GM12878 (cell line): ENCODE data around the gene CCSER1. TPM values are rescaled to one million over a fixed set of nuclear protein-coding genes. Genes with fewer than 3 reads are reported as not detected.

ENCODE experiments used
- ATAC-seq: fragments of 200-7000 bp; cut with Tn5 transposase; 3 replicates; pipeline ENCODE4 v1.9.1; 2020; ENCODE audit warnings: mild to moderate bottlenecking, moderate library complexity
- BruUV-seq: library from RNA; stranded (reverse); fragments of 400-500 nt; replicated peaks from 2 replicates; lab custom pipeline; 2021; lab: Mats Ljungman, UMichigan
- CTCF ChIA-PET: fragments of 300-600 bp; sonication (Branson Sonifier 250); formaldehyde crosslinking; extraction: SDS; loops from one replicate; lab custom pipeline; 2021; ENCODE audit warnings: inconsistent platforms; lab: Yijun Ruan, JAX
- POLR2A ChIA-PET: fragments of 350-600 bp; formaldehyde crosslinking; extraction: SDS; loops from one replicate; lab custom pipeline; 2021; ENCODE audit warnings: inconsistent platforms; lab: Charles Lee
- RAD21 ChIA-PET: fragments of 300-600 bp; sonication (Branson Sonifier 250); formaldehyde crosslinking; loops from one replicate; lab custom pipeline; 2023; ENCODE audit warnings: antibody characterized with exemption; ENCODE audit not compliant: unreplicated experiment; lab: Charles Lee
- SMC1A ChIA-PET: fragments of 300-600 bp; sonication (Branson Sonifier 250); formaldehyde crosslinking; loops from one replicate; lab custom pipeline; 2023; ENCODE audit not compliant: unreplicated experiment, uncharacterized antibody; lab: Charles Lee
- DNase-seq: peaks from one replicate; pipeline ENCODE4 v3.0.0-alpha.2; 2011; ENCODE audit warnings: low read depth, low spot score
- FAIRE-seq: peaks from 3 replicates; lab custom pipeline; 2011; peaks lifted over from hg19 to GRCh38; lab: Jason Lieb, UNC
- H2AFZ ChIP-seq: 2 replicates; pipeline ENCODE4 v1.6.0; 2011; ENCODE audit warnings: low read depth, low read length, control low read depth; ENCODE audit not compliant: control insufficient read depth
- H3K27ac ChIP-seq: 2 replicates; pipeline ENCODE4 v1.5.1; 2011; ENCODE audit warnings: control low read depth; ENCODE audit not compliant: control insufficient read depth, insufficient read depth
- H3K27me3 ChIP-seq, 2 experiments: replicated peaks in 1 of 2; 2 replicates each; pipeline versions ENCODE4 v1.6.0 to v1.6.1; 2011; ENCODE audit warnings: low read length in 1 of 2; ENCODE audit not compliant: control insufficient read depth in 2 of 2, insufficient read depth in 2 of 2
- H3K36me3 ChIP-seq, 2 experiments: 2 replicates each; pipeline ENCODE4 v1.5.1; 2011; ENCODE audit warnings: low read length in 1 of 2; ENCODE audit not compliant: control insufficient read depth in 2 of 2, insufficient read depth in 2 of 2
- H3K4me1 ChIP-seq: 2 replicates; pipeline ENCODE4 v1.6.1; 2011; ENCODE audit warnings: mild to moderate bottlenecking, low read length, moderate library complexity, mixed read lengths; ENCODE audit not compliant: control insufficient read depth, insufficient read depth
- H3K4me2 ChIP-seq: 2 replicates; pipeline ENCODE4 v1.6.0; 2011; ENCODE audit warnings: control low read depth; ENCODE audit not compliant: control insufficient read depth, insufficient read depth
- H3K4me3 ChIP-seq: fragments of 200-600 bp; sonication (generic); 2 replicates; pipeline ENCODE4 v1.5.1; 2016
- H3K79me2 ChIP-seq: 2 replicates; pipeline ENCODE4 v1.6.0; 2011; ENCODE audit warnings: low read length; ENCODE audit not compliant: control insufficient read depth, insufficient read depth
- H3K9ac ChIP-seq: 2 replicates; pipeline ENCODE4 v1.8.0; 2011; ENCODE audit warnings: low read length, control low read depth, mixed read lengths; ENCODE audit not compliant: control insufficient read depth, insufficient read depth
- H3K9me3 ChIP-seq: replicated peaks from 3 replicates; pipeline ENCODE4 v1.5.1; 2011; ENCODE audit warnings: mild to moderate bottlenecking, low read length; ENCODE audit not compliant: control insufficient read depth, insufficient read depth
- H4K20me1 ChIP-seq: 2 replicates; pipeline ENCODE4 v1.6.0; 2011; ENCODE audit not compliant: control insufficient read depth, insufficient read depth
- ATF7 ChIP-seq: fragments of 450-650 bp; IDR thresholded peaks from 2 replicates; pipeline ENCODE4 v1.6.1; 2016; ENCODE audit warnings: low read depth, mild to moderate bottlenecking
- BCL11A ChIP-seq: IDR thresholded peaks from 2 replicates; pipeline ENCODE4 v1.6.1; 2011; ENCODE audit warnings: low read depth, low read length
- CBFB ChIP-seq: IDR thresholded peaks from 2 replicates; pipeline ENCODE4 v1.6.1; 2016; ENCODE audit warnings: antibody characterized with exemption, low read depth
- E4F1 ChIP-seq: fragments of 450-650 bp; IDR thresholded peaks from 2 replicates; pipeline ENCODE4 v1.6.1; 2018; ENCODE audit warnings: borderline replicate concordance, mild to moderate bottlenecking; ENCODE audit not compliant: partially characterized antibody
- FOS ChIP-seq: IDR thresholded peaks from 3 replicates; pipeline ENCODE4 v1.6.1; 2011; ENCODE audit warnings: borderline replicate concordance; ENCODE audit not compliant: insufficient read length; ENCODE audit errors: extremely low read depth
- IKZF1 ChIP-seq: fragments of 450-650 bp; conservative IDR thresholded peaks from 2 replicates; pipeline ENCODE4 v1.6.1; 2017; ENCODE audit warnings: antibody characterized with exemption, mild to moderate bottlenecking
- KAT2A ChIP-seq: conservative IDR thresholded peaks from 2 replicates; pipeline ENCODE4 v1.6.1; 2011; ENCODE audit warnings: low read depth, low read length; ENCODE audit not compliant: control insufficient read depth
- NFXL1 ChIP-seq: fragments of 450-650 bp; IDR thresholded peaks from 2 replicates; pipeline ENCODE4 v1.6.1; 2017; ENCODE audit warnings: antibody characterized with exemption, mild to moderate bottlenecking, borderline replicate concordance
- RAD51 ChIP-seq: fragments of 450-650 bp; IDR thresholded peaks from 2 replicates; pipeline ENCODE4 v1.6.1; 2016; ENCODE audit warnings: moderate library complexity, mild to moderate bottlenecking, inconsistent platforms
- RCOR1 ChIP-seq: conservative IDR thresholded peaks from 2 replicates; pipeline ENCODE4 v1.6.1; 2012; ENCODE audit warnings: low read depth, low read length, improper control_type of control experiment
- SIN3A ChIP-seq: IDR thresholded peaks from 2 replicates; pipeline ENCODE4 v1.6.1; 2012; ENCODE audit warnings: low read depth, low read length, improper control_type of control experiment
- USF2 ChIP-seq: IDR thresholded peaks from 2 replicates; pipeline ENCODE4 v1.6.1; 2011; ENCODE audit warnings: low read depth, low read length, improper control_type of control experiment, borderline replicate concordance
- ZBTB11 ChIP-seq: fragments of 450-650 bp; formaldehyde crosslinking; IDR thresholded peaks from 2 replicates; pipeline ENCODE4 v1.5.0; 2022; ENCODE audit warnings: mild to moderate bottlenecking, missing genetic modification characterization
- ZBTB40 ChIP-seq: fragments of 450-650 bp; IDR thresholded peaks from 2 replicates; pipeline ENCODE4 v1.6.1; 2016; ENCODE audit warnings: mild to moderate bottlenecking, moderate library complexity, borderline replicate concordance
- WGBS: methylation state at CpG from one replicate; pipeline ENCODE4 v1.1.6; 2016; ENCODE audit warnings: low lambda C conversion rate; ENCODE audit not compliant: insufficient replicate concordance, insufficient coverage; ENCODE audit errors: missing lambda C conversion rate; 5-methylcytosine and 5-hydroxymethylcytosine counted together
- in situ Hi-C: fragments of 300-500 bp; cut with MboI; formaldehyde crosslinking; loops from 9 replicates; pipeline ENCODE4 v1.14.3; 2018; ENCODE audit warnings: mixed read lengths
- intact Hi-C: fragments of 100-400 bp; cut with micrococcal nuclease; formaldehyde crosslinking; loops from one replicate; pipeline ENCODE4 v1.14.2; 2022; ENCODE audit not compliant: unreplicated experiment
- polyA plus RNA-seq, 11 experiments: library from polyadenylated mRNA; depleted of rRNA in 4 of 11; unstranded in 6 of 11; stranded (reverse) in 5 of 11; fragments of >200 nt; fragmentation: Nextera tagmentation in 4 of 11; fragmentation: Illumina TruSeq in 1 of 11; extraction: Ambion mirVana in 4 of 11; extraction: Trizol in 1 of 11; gene quantifications; 1 replicate in 1 of 11; 2 replicates in 10 of 11; pipeline versions ENCODE4 v1.2.1 to v1.2.3, GENCODE V29; 2011 to 2016; ENCODE audit warnings: inconsistent platforms in 2 of 11, missing spikeins in 2 of 11, low read depth in 1 of 11
- total RNA-seq, 4 experiments: library from RNA; depleted of rRNA in 3 of 4; stranded (reverse); fragments of >200 nt in 3 of 4; fragmentation: Illumina TruSeq in 1 of 4; extraction: Trizol in 1 of 4; gene quantifications; 2 replicates each; pipeline versions ENCODE4 v1.2.1 to v1.2.3, GENCODE V29; 2013 to 2021

Gene CCSER1
- total and polyA plus RNA-seq, 10 of the 15 experiments (the other 5 are each of a cell fraction or from before 2014, with no cell fraction given) = 0.22 to 2.7 (median 1.0) TPM

GRCh38 chr4:90544532-90545045 is 417.4 kb downstream of the CCSER1 start:
- in situ Hi-C loops = no loop called here
- ChIA-PET CTCF (interaction anchor here (0.6 kb wide), 1 partner anchor 569 kb away, joined by 3 read pairs; no protein-coding TSS in a partner anchor), RAD21 (no interaction called here)
- TF ChIP-seq CBFB (no peak), RCOR1 (no peak), KAT2A (no peak), ZBTB40 (no peak), BCL11A (no peak), NFXL1 (no peak), FOS (no peak), SIN3A (no peak), IKZF1 (no peak), ZBTB11 (CRISPR knock-in tag) (no peak), ATF7 (no peak), RAD51 (no peak), USF2 (no peak), E4F1 (no peak)

More at GRCh38 chr4:90544532-90545045, 417.4 kb downstream of the CCSER1 start:
- H3K4me2 ChIP-seq = no peak overlapping the region
- DNase-seq (no peak), FAIRE-seq (no peak), ATAC-seq (no peak)
- H4K20me1 ChIP-seq = no peaks in the 10 kb centered on the region
- intact Hi-C loops = no loop called here
- no peaks in the 10 kb centered on the region for H3K27me3 ChIP-seq
- H3K9ac ChIP-seq = no peak overlapping the region
- no peak overlapping the region for H2AFZ ChIP-seq
- no TSS peak for BruUV-seq
- H3K4me3 ChIP-seq = no peak overlapping the region
- no peak overlapping the region for H3K27ac ChIP-seq
- H3K9me3 ChIP-seq = no peaks in the 10 kb centered on the region
- ChIA-PET SMC1A (no interaction called here), POLR2A (no interaction called here)
- no peaks in the 10 kb centered on the region for H3K36me3 ChIP-seq
- no peaks in the 10 kb centered on the region for H3K4me1 ChIP-seq
- no peaks in the 10 kb centered on the region for H3K79me2 ChIP-seq
- WGBS = 35% methylated on average over 2 of the region's 2 CpGs
